Activated CD8-positive, alpha-beta T cell treated with anti-CD3 and anti-CD28 coated beads for 36 hours (primary cell): ENCODE results near the gene ATF7. TPM values are rescaled to one million over a fixed set of nuclear protein-coding genes. Genes with fewer than 3 reads are reported as not detected.

Source experiments
- ATAC-seq: fragments of 200-7000 bp; cut with Tn5 transposase; one replicate; pipeline ENCODE4 v1.10.0; 2021; ENCODE audit warnings: mild to moderate bottlenecking, moderate library complexity
- CTCF ChIA-PET: fragments of 350-600 bp; sonication (Branson Sonifier 250); formaldehyde crosslinking; loops from one replicate; lab custom pipeline; 2021; ENCODE audit warnings: antibody characterized with exemption; lab: Charles Lee
- POLR2A ChIA-PET: fragments of 350-600 bp; sonication (Branson Sonifier 250); formaldehyde crosslinking; loops from one replicate; lab custom pipeline; 2021; ENCODE audit warnings: antibody characterized with exemption; lab: Charles Lee
- DNase-seq: peaks from one replicate; pipeline ENCODE4 v3.0.0-alpha.2; 2020
- H3K27ac Mint-ChIP-seq: one replicate; pipeline ENCODE4 v1.8.0; 2021; ENCODE audit warnings: mild to moderate bottlenecking, mixed read lengths
- H3K27me3 Mint-ChIP-seq: one replicate; pipeline ENCODE4 v1.8.0; 2021; ENCODE audit warnings: mixed read lengths
- H3K36me3 Mint-ChIP-seq: one replicate; pipeline ENCODE4 v1.8.0; 2021; ENCODE audit warnings: low read depth, mixed read lengths
- H3K4me1 Mint-ChIP-seq: one replicate; pipeline ENCODE4 v1.8.0; 2021; ENCODE audit warnings: low read depth, mixed read lengths
- H3K4me3 Mint-ChIP-seq: one replicate; pipeline ENCODE4 v1.8.0; 2021; ENCODE audit warnings: mild to moderate bottlenecking, moderate library complexity, mixed read lengths
- H3K9me3 Mint-ChIP-seq: one replicate; pipeline ENCODE4 v1.8.0; 2021; ENCODE audit warnings: mixed read lengths
- intact Hi-C: fragments of 100-400 bp; cut with micrococcal nuclease; formaldehyde crosslinking; loops from one replicate; pipeline ENCODE4 v1.10.0; 2022
- total RNA-seq, 2 experiments: library from RNA; stranded (reverse); gene quantifications; one replicate each; pipeline ENCODE4 v1.2.3, GENCODE V29; 2021
- TF ChIP-seq, protein P1 (sequence below): fragments of 200-600 bp; IDR thresholded peaks from one replicate; pipeline ENCODE4 v1.8.0; 2022; ENCODE audit warnings: antibody characterized with exemption, mild to moderate bottlenecking

Gene ATF7
- total RNA-seq = 10 to 100 TPM; 22.0 to 22.6 TPM

GRCh38 chr12:53625946-53626701, at the start of gene ATF7:
Gene ATF7 (minus strand): TSS chr12:53626382. CDS start chr12:53601000, 25,382 bp downstream.
- ChIA-PET POLR2A (interaction anchor here (0.9 to 3.7 kb wide), 7 partner anchors 10 to 113 kb away, joined by 4 to 15 read pairs (median 4); partner anchors contain the start of gene ATP5MC2), CTCF (interaction anchor here (0.6 to 4.7 kb wide), 5 partner anchors 13 to 105 kb away, joined by 3 to 31 read pairs (median 3); partner anchors contain the start of gene ATP5MC2)
- Mint-ChIP-seq H3K9me3 (no peaks in the 10 kb centered on the region), H3K27me3 (no peaks in the 10 kb centered on the region), H3K36me3 (peaks cover 5% of the 10 kb centered on the region), H3K4me3 (peak within 1 kb of the TSS; percentile 97), H3K4me1 (peaks cover 38% of the 10 kb centered on the region), H3K27ac (peak within 1 kb of the TSS; percentile 98)
- DNase-seq (peak; percentile 98), ATAC-seq (peak; percentile 95)
- TF ChIP-seq, protein P1, sequence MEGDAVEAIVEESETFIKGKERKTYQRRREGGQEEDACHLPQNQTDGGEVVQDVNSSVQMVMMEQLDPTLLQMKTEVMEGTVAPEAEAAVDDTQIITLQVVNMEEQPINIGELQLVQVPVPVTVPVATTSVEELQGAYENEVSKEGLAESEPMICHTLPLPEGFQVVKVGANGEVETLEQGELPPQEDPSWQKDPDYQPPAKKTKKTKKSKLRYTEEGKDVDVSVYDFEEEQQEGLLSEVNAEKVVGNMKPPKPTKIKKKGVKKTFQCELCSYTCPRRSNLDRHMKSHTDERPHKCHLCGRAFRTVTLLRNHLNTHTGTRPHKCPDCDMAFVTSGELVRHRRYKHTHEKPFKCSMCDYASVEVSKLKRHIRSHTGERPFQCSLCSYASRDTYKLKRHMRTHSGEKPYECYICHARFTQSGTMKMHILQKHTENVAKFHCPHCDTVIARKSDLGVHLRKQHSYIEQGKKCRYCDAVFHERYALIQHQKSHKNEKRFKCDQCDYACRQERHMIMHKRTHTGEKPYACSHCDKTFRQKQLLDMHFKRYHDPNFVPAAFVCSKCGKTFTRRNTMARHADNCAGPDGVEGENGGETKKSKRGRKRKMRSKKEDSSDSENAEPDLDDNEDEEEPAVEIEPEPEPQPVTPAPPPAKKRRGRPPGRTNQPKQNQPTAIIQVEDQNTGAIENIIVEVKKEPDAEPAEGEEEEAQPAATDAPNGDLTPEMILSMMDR = no peak
- intact Hi-C loops = no loop called here

DNA sequence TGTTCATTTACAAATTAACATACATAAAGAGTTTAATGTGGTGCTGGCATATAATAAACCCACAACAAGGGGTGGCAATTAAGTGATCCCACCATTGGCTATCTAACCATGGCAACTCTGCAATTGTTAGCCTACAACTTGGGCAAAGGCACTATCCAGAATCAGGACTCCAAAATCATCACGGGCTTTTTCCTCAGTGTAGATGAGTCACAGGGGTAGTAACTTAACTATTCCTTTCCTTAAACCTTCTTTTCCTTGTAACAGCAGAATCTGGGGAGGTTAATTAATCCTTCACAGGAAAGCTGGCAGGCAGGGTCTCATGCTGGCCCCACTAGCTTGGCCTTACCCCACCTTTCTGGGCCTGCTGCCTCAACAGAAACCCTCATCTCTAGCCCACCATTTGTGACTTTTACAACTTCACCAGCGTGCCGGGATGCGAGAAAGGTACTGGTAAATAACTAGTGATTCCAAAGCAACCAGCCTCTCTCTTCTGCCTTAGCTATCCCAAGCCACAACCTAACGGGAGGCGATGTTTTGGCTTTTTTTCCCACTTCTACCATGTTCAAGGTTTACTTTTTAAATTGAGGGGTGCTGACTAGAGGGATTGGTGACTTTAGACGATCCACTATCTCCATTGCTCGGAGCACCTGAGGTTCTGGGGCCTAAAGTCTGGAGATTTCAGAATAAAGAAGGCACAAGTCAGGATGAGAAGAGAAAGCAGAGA, 49.0 kb upstream of the ATF7 start:
- peaks cover 36% of the 10 kb centered on the region for H3K36me3 Mint-ChIP-seq
- POLR2A ChIA-PET = interaction anchor here (0.6 to 3.7 kb wide), 18 partner anchors 11 to 205 kb away, joined by 3 to 19 read pairs (median 4); partner anchors contain the start of genes ATF7 and TARBP2
- peaks cover 35% of the 10 kb centered on the region for H3K4me1 Mint-ChIP-seq
- ATAC-seq = no peak
- peaks cover 19% of the 10 kb centered on the region for H3K27me3 Mint-ChIP-seq
- no peaks in the 10 kb centered on the region for H3K9me3 Mint-ChIP-seq
- H3K27ac Mint-ChIP-seq = peak overlapping the region; percentile 96
- TF ChIP-seq, protein P1 = no peak
- intact Hi-C loops = no loop called here
- CTCF ChIA-PET = interaction anchor here (0.6 to 6.4 kb wide), 38 partner anchors 9 to 354 kb away, joined by 3 to 96 read pairs (median 4); partner anchors contain the start of genes AAAS, ATF7 and TARBP2
- DNase-seq = no peak
- H3K4me3 Mint-ChIP-seq = peak overlapping the region; percentile 95

- Mint-ChIP-seq H3K27me3 (no peaks in the 10 kb centered on the region), H3K36me3 (peaks cover 57% of the 10 kb centered on the region)
- POLR2A ChIA-PET = interaction anchor here (1.1 kb wide), 1 partner anchor 8 kb away, joined by 3 read pairs; no protein-coding TSS in a partner anchor
These were observed 44.8 kb upstream of the ATF7 start for GRCh38 chr12:53670971-53671370.

DNA sequence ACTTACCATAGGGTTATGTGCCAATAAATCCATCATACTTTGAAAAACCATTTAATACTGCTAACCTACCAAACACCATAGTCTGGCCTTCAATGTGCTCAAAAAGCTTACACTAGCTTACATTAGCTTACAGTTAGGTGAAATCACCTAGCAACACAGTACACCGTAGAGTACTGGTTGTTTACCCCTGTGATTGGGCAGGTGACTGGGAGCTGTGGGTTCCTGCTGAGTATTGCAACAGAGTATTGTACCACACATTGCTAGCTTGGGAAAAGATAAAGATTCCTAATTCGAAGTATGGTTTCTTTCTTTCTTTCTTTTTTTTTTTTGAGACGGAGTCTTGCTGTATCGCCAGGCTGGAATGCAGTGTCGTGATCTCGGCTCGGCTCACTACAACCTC, 44.1 kb upstream of the ATF7 start:
- H3K4me1 Mint-ChIP-seq = peaks cover 34% of the 10 kb centered on the region
- H3K27me3 Mint-ChIP-seq = no peaks in the 10 kb centered on the region
- peak overlapping the region; percentile 42 for H3K27ac Mint-ChIP-seq
- intact Hi-C loops = no loop called here
- TF ChIP-seq, protein P1 = no peak
- H3K4me3 Mint-ChIP-seq = no peak overlapping the region
- no peak for DNase-seq
- no peaks in the 10 kb centered on the region for H3K9me3 Mint-ChIP-seq
- peaks cover 64% of the 10 kb centered on the region for H3K36me3 Mint-ChIP-seq
- ChIA-PET POLR2A (interaction anchor here (1.1 to 1.6 kb wide), 2 partner anchors 9 to 127 kb away, joined by 3 read pairs; no protein-coding TSS in a partner anchor), CTCF (interaction anchor here (1.1 to 4.6 kb wide), 3 partner anchors 76 to 128 kb away, joined by 3 to 23 read pairs (median 4); no protein-coding TSS in a partner anchor)
- ATAC-seq = no peak

More at GRCh38 chr12:53670971-53671370, 44.8 kb upstream of the ATF7 start:
- ATAC-seq = no peak
- Mint-ChIP-seq H3K27ac (no peak overlapping the region), H3K4me1 (peaks cover 34% of the 10 kb centered on the region), H3K4me3 (no peak overlapping the region), H3K9me3 (no peaks in the 10 kb centered on the region)
- TF ChIP-seq, protein P1 = no peak
- no peak for DNase-seq
- CTCF ChIA-PET = interaction anchor here (1.1 to 4.6 kb wide), 3 partner anchors 75 to 128 kb away, joined by 3 to 23 read pairs (median 4); no protein-coding TSS in a partner anchor
- intact Hi-C loops = no loop called here
